ENCODE measurements around the gene WDR81.

DNA sequence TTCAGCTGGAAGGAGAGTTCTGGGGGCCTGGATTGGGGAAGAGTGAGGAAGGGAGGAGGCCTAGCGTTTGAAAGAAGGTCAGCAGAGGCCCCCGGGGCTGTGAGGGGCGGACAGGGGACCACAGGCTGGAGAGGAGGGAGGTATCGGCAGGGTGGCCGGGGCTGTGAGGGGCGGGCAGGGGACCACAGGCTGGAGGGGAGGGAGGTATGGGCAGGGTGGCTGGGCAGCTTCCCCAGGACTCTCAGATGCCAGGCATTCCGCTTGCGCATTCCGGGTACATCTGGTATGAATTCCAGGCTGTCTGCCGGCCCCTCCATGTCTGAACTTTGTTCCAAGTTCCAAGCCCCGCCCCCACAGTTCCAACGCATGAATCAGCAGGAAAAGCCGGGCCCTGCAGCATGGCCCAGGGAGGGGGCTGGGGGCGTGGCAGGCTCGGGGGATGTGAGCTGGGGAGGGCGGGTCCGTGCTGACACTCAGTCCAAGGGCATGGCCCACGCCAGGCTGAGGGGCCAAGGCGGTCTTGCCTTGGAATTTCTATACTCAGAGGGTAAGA, 10.0 kb upstream of the WDR81 start:
- TF ChIP-seq LEF1 (IDR thresholded peaks at IDR 0.05; ENCODE audit: borderline replicate concordance) (no peak), FOXK2 (IDR thresholded peaks at IDR 0.05) (no peak), BHLHE40 (IDR thresholded peaks at IDR 0.05; ENCODE audit: borderline replicate concordance) (no peak), ZNF384 (IDR thresholded peaks at IDR 0.05) (no peak), HDGF (IDR thresholded peaks at IDR 0.05; ENCODE audit: borderline replicate concordance) (no peak), SUZ12 (IDR thresholded peaks at IDR 0.05) (no peak), NFRKB (IDR thresholded peaks at IDR 0.05) (no peak), FOXM1 (IDR thresholded peaks at IDR 0.05; ENCODE audit: borderline replicate concordance) (no peak), CTBP1 (IDR thresholded peaks at IDR 0.05; ENCODE audit: borderline replicate concordance) (no peak), ARNT (IDR thresholded peaks at IDR 0.05) (no peak), FOXA1 (IDR thresholded peaks at IDR 0.05) (no peak), SP1 (IDR thresholded peaks at IDR 0.05) (no peak), ELF4 (IDR thresholded peaks at IDR 0.05) (no peak)
- TF ChIP-seq, protein P1, sequence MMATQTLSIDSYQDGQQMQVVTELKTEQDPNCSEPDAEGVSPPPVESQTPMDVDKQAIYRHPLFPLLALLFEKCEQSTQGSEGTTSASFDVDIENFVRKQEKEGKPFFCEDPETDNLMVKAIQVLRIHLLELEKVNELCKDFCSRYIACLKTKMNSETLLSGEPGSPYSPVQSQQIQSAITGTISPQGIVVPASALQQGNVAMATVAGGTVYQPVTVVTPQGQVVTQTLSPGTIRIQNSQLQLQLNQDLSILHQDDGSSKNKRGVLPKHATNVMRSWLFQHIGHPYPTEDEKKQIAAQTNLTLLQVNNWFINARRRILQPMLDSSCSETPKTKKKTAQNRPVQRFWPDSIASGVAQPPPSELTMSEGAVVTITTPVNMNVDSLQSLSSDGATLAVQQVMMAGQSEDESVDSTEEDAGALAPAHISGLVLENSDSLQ (IDR thresholded peaks at IDR 0.05) = no peak
